GM21515 (cell line): ENCODE results near the gene S100A11.

Experiments used
- ATAC-seq: cut with Tn5 transposase; IDR thresholded peaks from one replicate; pipeline ENCODE4 v1.9.1; 2021; ENCODE audit not compliant: unreplicated experiment

S100A11 gene

GRCh38 chr1:152039886-152040285, 3.1 kb upstream of the S100A11 start:
- ATAC-seq = no peak

- no peak for ATAC-seq
Observed at GRCh38 chr1:152039461-152039860, 2.7 kb upstream of the S100A11 start.

- no peak for ATAC-seq
Observed at GRCh38 chr1:152038871-152039270, 2.1 kb upstream of the S100A11 start.

DNA sequence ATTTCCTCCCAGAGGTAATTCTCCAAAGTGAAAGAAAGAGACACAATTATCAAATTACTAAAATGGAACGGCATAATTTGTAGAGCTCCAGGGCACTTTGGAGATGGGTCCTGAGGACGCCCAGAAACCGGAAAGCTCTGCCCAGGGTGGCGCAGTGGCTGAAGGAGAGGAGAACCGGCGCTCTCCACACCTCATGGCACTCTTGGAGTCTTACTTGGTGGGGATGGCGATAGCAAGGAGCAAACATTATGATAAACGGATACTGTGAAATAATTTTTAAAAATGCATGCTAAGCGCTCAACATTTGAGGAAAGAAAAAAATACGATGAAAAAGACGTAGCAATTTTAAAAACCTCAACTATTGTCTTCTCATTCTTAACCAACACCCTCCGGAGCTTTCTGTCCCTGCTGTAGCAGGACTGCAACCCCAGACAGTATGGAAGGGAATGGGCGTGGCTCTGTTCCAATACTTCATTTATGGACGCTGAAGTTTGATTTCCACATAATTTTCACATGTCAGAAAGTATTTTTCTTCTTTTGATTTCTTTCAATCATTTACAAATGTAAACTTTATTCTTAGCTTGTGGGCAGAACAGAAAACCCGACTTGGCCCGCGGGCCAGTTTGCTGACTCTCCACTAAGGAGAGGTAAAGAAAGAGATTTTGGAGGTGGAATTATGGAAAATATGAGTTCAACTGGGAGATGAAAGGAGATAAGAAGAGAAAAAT, 1.1 kb downstream of the S100A11 start:
- no peak for ATAC-seq

- ATAC-seq = no peak
Observed at GRCh38 chr1:152034654-152035538, 1.9 kb downstream of the S100A11 start.

DNA sequence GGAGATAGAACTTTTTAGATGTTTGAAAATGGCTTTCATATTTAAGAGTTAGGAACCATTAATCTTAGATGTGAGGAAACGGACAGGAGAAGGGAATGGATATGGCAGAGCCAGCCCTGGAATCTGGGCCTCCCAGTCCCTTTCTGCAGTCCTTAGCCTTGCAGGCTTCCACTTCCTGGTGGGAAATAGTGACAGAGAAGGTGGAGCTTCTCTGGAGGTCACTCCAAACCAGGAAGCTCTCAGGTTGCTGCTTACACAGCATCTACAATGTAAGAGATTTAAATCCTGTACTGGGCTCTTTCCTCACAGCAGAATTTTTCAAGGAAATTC, 2.5 kb downstream of the S100A11 start:
- no peak for ATAC-seq

DNA sequence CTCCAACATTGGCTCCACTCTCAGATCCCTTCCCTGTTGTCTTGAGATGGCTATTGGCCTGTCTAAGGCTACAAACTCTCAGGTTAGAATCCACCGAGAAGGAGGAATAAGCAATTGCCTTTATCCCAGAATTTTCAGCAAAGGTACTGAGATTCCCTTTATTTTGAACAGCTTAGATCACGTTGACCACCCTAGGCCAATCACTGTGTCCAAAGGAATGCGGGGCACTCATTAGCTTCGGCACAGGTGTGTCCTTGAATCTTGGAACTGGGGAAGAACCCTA, 6.9 kb downstream of the S100A11 start:
- ATAC-seq = no peak

DNA sequence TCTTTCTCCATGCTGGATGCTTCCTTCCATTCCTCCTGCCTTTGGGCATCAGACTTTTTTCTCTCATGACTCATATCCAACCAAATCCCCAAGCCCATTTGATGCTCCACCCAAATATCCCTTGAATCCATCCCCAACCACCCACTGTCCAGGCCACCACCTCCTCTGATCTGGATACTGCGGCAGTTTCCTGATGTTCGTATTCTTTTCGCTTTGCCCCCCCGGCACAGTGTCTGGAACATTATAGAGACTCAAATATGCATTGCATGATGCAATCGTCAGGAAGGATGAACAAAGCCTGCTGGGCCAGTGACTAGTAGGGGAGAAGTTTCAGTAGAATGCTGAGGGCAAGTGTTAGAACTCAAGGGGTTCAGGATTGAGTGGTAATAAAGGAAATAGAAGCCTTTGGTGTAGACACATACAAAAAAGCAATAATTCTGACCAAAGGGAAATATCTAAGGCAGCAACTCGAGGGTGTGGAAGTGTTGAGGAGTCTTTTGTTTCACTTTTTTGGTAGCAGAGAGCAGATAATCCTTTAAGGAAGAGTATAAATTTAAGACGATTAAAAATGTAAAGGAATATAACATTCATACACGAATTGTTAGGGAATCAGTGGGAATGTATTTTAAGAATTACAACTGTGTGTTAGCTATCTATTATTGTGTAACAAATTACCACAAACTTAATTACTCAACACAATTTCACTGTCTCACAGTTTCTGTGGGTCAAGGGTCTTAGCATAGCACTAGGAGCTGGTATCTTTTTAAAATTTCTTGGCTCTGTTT, 7.5 kb downstream of the S100A11 start:
- ATAC-seq = no peak

- ATAC-seq = no peak
Observed at GRCh38 chr1:152026895-152027294, 9.9 kb downstream of the S100A11 start.

DNA sequence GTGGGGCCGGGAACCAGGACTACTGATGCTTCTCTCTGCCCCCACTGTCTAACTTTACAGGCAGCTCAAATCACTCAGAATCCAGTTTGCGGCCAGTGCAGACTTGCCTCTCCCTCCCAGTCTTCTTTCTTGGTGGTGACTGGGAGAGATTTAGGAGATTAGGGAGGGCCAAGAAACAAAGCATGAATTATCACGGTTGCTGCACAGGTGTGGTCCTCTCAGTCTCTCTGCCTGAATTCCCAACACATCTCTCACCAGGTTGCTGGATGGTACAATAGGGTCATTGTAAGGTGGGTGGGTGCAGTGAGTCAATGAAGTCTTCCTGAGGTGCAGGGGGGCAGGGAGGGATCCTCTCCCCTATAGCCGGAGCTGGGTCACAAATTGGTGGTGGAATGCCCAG, 12.6 kb downstream of the S100A11 start:
- ATAC-seq = no peak

DNA sequence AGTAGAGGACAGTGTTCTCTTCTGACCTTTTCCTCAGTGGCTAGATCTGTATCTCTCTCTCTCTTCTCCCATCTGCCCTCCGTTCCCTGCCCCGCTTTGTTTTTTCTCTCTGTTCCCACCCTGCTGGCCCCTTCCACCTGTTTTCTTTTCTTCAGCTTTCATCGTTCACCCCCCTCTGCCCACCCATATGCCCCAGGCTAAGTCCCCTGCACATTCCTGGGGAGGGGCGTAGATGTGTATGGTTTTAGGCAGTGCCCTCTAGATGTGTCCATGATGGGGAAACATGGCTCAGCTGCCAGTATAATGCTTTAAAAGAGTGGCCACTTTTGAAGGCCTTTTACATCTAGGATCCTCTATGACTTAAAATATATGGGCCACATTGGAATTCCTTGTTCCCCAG, 13.6 kb downstream of the S100A11 start:
- ATAC-seq = no peak

DNA sequence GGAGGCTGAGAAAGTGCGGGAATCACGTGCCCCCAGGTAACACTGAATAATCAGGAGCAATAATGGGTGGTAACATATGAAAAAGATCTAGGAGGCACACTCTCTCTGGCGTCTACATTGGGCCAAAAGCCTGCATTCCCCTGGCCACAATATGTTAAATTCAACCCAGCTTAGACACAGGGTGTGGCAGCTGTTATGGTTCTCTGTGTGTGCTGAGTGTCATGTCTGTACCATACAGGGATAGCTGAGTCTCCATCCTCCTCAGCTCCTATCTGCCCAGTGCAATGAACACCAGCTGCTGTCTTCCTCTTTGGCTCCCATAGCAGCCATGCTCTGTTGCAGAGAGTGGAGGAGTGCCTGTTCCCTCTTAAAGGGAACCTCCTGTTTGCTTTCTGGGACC, 14.3 kb downstream of the S100A11 start:
- ATAC-seq = no peak

DNA sequence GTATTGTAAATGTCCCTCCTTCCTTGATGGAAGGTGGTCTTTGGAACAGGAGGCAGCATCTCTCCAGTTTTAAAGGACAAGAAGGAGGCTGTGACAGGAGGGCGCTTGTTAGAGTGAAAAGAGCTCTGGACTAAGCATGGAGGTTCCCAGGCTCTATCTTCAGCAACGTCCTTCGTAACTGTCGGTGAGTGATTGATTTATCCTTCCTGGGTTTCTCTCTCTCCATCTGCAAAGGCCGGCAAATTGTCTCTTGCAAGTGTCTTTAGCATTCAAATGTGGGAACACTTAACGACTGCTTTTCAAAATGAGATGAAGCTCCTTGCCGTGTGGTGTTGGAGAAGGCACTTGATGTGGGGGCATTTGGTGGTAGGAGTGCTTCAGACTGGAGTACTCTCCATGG, 15.2 kb downstream of the S100A11 start:
- no peak for ATAC-seq

- ATAC-seq = no peak
Observed at GRCh38 chr1:152020849-152021248, 16.0 kb downstream of the S100A11 start.

DNA sequence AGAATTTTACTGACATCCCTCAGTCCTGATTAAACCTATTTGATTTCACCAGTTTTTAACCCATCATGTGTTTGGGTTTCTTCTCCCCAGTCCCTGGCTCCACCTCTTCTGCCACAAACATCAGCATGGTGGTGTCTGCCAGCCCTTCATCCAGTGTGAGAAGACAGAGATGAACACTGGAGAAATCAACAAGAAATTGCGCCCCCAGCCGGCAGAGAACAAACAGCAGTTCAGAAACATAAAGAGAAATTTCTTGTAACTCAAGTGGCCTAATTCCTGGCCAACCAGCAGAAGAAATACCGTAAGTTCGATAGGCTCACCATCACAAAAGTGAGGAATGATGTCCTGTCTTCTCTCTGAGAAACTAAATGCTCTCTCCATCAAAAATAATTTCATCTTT, 18.3 kb downstream of the S100A11 start:
- ATAC-seq = no peak

DNA sequence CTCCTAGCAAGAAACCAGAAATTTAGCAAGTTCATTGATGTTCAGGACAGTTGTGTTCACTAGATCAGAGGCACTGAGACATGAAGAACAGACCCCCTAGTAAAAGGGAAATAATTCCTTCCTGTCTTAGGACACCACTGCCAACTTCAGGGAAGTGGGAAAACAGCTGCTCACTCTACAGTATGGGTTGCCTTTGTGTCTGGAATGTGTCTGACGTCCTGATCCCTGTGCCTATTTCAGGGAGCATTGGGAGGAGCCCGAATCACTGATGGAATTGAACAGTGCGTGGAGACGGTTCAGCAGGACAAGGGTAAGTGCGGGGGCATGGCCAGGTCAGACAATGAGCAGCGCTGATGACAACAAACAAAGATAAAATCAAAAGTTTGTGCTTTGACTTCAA, 21.0 kb downstream of the S100A11 start:
- no peak for ATAC-seq

GRCh38 chr1:152014943-152015342, 21.9 kb downstream of the S100A11 start:
- no peak for ATAC-seq

GRCh38 chr1:152013664-152014237, 23.1 kb downstream of the S100A11 start:
- ATAC-seq = no peak

GRCh38 chr1:152009691-152010090, 27.1 kb downstream of the S100A11 start:
- ATAC-seq = no peak

GRCh38 chr1:152007047-152007446, 29.8 kb downstream of the S100A11 start:
- ATAC-seq = no peak

- ATAC-seq = no peak
Observed at GRCh38 chr1:152005360-152005912, 31.4 kb downstream of the S100A11 start.
